ENCODE measurements around the gene RPL36AL.

- TF ChIP-seq CTCF (conservative IDR thresholded peaks at IDR 0.05; ENCODE audit: low read depth, low read length) (no peak), EZH2 (IDR thresholded peaks at IDR 0.05; ENCODE audit: low read length, unreplicated experiment) (no peak), EZH2phosphoT487 (IDR thresholded peaks at IDR 0.05; ENCODE audit: borderline replicate concordance, low read length) (no peak)
Observed at GRCh38 chr14:49579841-49580240, 40.6 kb downstream of the RPL36AL start.

All from PC-3 (cell line).